ENCODE data around the gene DNER.

DNA sequence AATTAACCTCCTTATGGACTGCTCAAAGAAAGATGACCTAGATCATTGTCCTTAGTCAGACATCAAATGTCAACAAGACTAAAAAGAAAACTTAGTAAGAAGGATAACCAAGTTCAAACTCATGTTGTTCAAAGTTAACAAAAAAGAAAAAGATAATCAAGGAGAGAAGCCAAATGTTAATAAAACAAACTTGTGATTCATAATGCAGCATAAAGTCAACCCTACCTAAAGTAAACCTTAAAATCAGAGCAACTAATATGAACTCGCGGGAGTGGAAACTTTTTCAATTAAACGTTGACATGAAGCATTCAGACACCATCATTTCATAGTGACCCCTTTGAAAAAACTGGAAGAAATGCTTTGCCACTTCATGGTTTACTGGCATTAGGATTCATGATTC, 52.9 kb downstream of the DNER start:
- TF ChIP-seq POLR2AphosphoS5 (IDR thresholded peaks at IDR 0.05) (no peak), CTCF (IDR thresholded peaks at IDR 0.05) (no peak), POLR2A (IDR thresholded peaks at IDR 0.05) (no peak)

All from breast epithelium (tissue), 3 donors.